ENCODE data around the gene CPAMD8.

GRCh38 chr19:16938211-16938610, 88.4 kb downstream of the CPAMD8 start:
- TF ChIP-seq CTCF (IDR thresholded peaks at IDR 0.05) (no peak), POLR2A (IDR thresholded peaks at IDR 0.05) (no peak)

All from body of pancreas (tissue), 4 donors.